Measurements from ENCODE around the gene MAIP1. TPM values are rescaled to one million over a fixed set of nuclear protein-coding genes. Genes with fewer than 3 reads are reported as not detected.

Gene MAIP1
- total and polyA plus RNA-seq, 2 experiments from 2014 or later = 15.5 to 18.7 TPM

DNA sequence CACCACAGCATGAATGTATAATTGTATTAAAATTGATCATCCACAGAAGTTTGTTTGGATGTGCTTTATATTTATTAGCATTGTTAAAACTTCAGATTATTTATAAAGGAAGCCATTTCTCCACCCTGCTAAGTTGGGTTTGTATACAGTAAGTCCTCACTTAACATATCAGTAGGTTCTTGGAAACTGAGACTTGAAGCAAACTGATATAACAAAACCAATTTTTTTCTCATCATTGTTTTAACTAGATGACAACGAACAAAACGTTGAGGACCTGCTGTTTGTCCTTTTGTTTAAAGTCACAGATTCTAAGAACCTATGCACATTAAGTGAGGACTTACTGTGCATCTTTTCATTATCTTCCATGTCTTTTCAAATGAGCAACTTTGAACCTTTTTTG is 27.2 kb upstream of the MAIP1 start:
- WGBS, 2 experiments (ENCODE audit: low coverage in 1 of 2, low lambda C conversion rate in 2 of 2, missing lambda C conversion rate in 2 of 2) = 2 to 5% methylated on average over 2 of the region's 2 CpGs
- Histone ChIP-seq H3K9me3 (ENCODE audit: low read depth) (no peaks in the 10 kb centered on the region), H2AFZ (no peak overlapping the region), H3K9me2 (ENCODE audit: insufficient read depth) (no peaks in the 10 kb centered on the region), H3K27ac (no peak overlapping the region), H3K27me3 (replicated peaks; ENCODE audit: insufficient read depth) (no peaks in the 10 kb centered on the region), H3K36me3 (ENCODE audit: low read depth) (peaks cover 38% of the 10 kb centered on the region), H4K20me1 (ENCODE audit: insufficient read depth) (0 out of 2 replicates have a peak, but pooled peaks cover 5% of the 10 kb centered on the region), H3K4me1 (ENCODE audit: insufficient read depth) (peaks cover 13% of the 10 kb centered on the region), H3K79me2 (ENCODE audit: insufficient read depth) (peaks cover 54% of the 10 kb centered on the region), H3K4me3 (no peak overlapping the region), H3K9ac (no peak overlapping the region), H3F3A (ENCODE audit: insufficient read depth) (peaks cover 17% of the 10 kb centered on the region; the same call in 1 of the 2 replicates), H3K4me2 (ENCODE audit: unreplicated experiment) (no peak overlapping the region)
- in situ Hi-C loops (cut with MboI) = no loop called here
- no peak for DNase-seq
- TF ChIP-seq EZH2phosphoT487 (IDR thresholded peaks at IDR 0.05; ENCODE audit: insufficient read depth, low read depth) = no peak
- TF ChIP-seq EZH2 (IDR thresholded peaks at IDR 0.05; ENCODE audit: insufficient read depth, poor library complexity, severe bottlenecking) = no peak

DNA sequence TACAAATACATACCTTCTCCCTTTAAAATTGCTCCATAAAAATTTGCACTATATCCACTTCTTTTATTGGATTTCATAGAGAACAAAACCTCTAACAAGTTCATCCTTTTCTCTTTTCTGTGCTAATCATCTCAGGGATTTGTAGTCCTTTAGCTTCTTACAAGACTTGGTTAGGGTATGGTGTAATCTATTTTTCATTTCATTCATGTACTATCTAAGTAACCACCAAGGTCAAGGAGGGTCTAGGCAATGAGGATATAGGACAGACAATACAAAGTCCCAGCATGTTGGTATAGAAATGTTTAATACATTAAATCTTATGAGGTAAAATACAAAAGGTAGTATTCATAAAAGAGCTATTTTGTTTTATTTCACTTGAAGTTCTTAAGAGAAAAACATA is 26.8 kb upstream of the MAIP1 start:
- peaks cover 38% of the 10 kb centered on the region for H3K36me3 ChIP-seq (ENCODE audit: low read depth)
- no peak overlapping the region for H2AFZ ChIP-seq
- H3K4me1 ChIP-seq (ENCODE audit: insufficient read depth) = peaks cover 13% of the 10 kb centered on the region
- H3K9ac ChIP-seq = no peak overlapping the region
- H3K27me3 ChIP-seq (replicated peaks; ENCODE audit: insufficient read depth) = no peaks in the 10 kb centered on the region
- H4K20me1 ChIP-seq (ENCODE audit: insufficient read depth) = 0 out of 2 replicates have a peak, but pooled peaks cover 5% of the 10 kb centered on the region
- no peak for DNase-seq
- H3K79me2 ChIP-seq (ENCODE audit: insufficient read depth) = peaks cover 50% of the 10 kb centered on the region
- no peak overlapping the region for H3K27ac ChIP-seq
- no peak overlapping the region for H3K4me2 ChIP-seq (ENCODE audit: unreplicated experiment)
- no peak for TF ChIP-seq EZH2 (IDR thresholded peaks at IDR 0.05; ENCODE audit: insufficient read depth, poor library complexity, severe bottlenecking)
- no peak for TF ChIP-seq EZH2phosphoT487 (IDR thresholded peaks at IDR 0.05; ENCODE audit: insufficient read depth, low read depth)
- H3F3A ChIP-seq (ENCODE audit: insufficient read depth) = peaks cover 19% of the 10 kb centered on the region; the same call in 1 of the 2 replicates
- in situ Hi-C loops (cut with MboI) = no loop called here
- H3K9me2 ChIP-seq (ENCODE audit: insufficient read depth) = no peaks in the 10 kb centered on the region
- H3K9me3 ChIP-seq (ENCODE audit: low read depth) = no peaks in the 10 kb centered on the region
- no peak overlapping the region for H3K4me3 ChIP-seq

DNA sequence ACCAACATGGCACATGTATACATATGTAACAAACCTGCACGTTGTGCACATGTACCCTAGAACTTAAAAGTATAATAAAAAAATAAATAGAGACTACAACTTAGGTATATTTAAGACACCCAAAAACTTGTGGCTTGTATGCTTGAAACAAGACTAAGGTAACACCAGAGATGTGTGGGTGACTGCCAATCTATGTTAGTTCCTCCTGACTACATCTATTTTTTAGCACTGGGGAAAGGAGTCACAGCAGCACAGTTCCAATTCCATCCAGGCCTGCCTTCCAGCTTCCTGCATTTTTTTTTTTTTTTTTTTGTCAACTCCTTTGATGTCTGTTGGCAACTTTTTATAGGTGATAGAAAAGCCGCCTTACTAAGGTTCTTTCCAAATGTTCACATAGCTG is 26.1 kb upstream of the MAIP1 start:
- H3K36me3 ChIP-seq (ENCODE audit: low read depth) = peaks cover 43% of the 10 kb centered on the region
- no peak overlapping the region for H3K27ac ChIP-seq
- peaks cover 13% of the 10 kb centered on the region for H3K4me1 ChIP-seq (ENCODE audit: insufficient read depth)
- H3K4me2 ChIP-seq (ENCODE audit: unreplicated experiment) = no peak overlapping the region
- H3K79me2 ChIP-seq (ENCODE audit: insufficient read depth) = peaks cover 44% of the 10 kb centered on the region
- TF ChIP-seq EZH2phosphoT487 (IDR thresholded peaks at IDR 0.05; ENCODE audit: insufficient read depth, low read depth) (no peak), EZH2 (IDR thresholded peaks at IDR 0.05; ENCODE audit: insufficient read depth, poor library complexity, severe bottlenecking) (no peak)
- DNase-seq = no peak
- in situ Hi-C loops (cut with MboI) = no loop called here
- no peaks in the 10 kb centered on the region for H4K20me1 ChIP-seq (ENCODE audit: insufficient read depth)
- H3K9me3 ChIP-seq (ENCODE audit: low read depth) = no peaks in the 10 kb centered on the region
- peaks cover 19% of the 10 kb centered on the region; the same call in 1 of the 2 replicates for H3F3A ChIP-seq (ENCODE audit: insufficient read depth)
- H3K9me2 ChIP-seq (ENCODE audit: insufficient read depth) = no peaks in the 10 kb centered on the region
- no peaks in the 10 kb centered on the region for H3K27me3 ChIP-seq (replicated peaks; ENCODE audit: insufficient read depth)
- WGBS, 2 experiments (ENCODE audit: low coverage in 1 of 2, low lambda C conversion rate in 2 of 2, missing lambda C conversion rate in 2 of 2) = 64 to 71% methylated on average over 2 of the region's 2 CpGs
- H3K9ac ChIP-seq = no peak overlapping the region
- no peak overlapping the region for H3K4me3 ChIP-seq
- H2AFZ ChIP-seq = no peak overlapping the region

DNA sequence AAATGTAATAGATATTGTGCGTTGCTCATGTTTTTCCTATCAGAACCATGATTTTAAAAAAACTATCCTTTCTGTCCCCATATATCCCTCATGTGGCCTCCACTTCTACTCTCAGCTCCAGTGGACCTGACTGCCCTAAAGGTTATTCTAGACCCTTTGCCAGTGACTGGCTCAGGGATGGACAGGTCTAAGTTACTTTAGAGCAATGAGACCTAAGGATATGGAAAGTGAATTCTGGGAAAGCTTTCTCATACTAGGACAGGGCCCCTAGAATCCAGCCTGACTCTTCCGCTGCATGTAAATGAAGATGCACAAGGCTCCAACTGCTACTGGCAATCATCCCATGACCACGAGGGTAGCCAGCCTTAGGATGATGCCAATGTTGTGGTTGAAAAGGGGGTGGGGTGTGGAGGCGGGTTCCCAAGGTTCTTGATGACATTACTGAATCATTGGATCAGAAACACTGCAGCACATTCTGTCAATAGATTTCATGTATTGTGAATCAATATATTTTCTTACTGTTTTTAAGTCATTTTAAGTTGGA is 23.0 kb upstream of the MAIP1 start:
- DNase-seq = no peak

More for the DNA sequence above, 23.0 kb upstream of the MAIP1 start:
- 74 to 75% methylated on average over 4 of the region's 4 CpGs for WGBS, 2 experiments (ENCODE audit: low coverage in 1 of 2, low lambda C conversion rate in 2 of 2, missing lambda C conversion rate in 2 of 2)
- Histone ChIP-seq H3K9me3 (ENCODE audit: low read depth) (no peaks in the 10 kb centered on the region), H3K79me2 (ENCODE audit: insufficient read depth) (peaks cover 13% of the 10 kb centered on the region), H3K4me3 (no peak overlapping the region), H2AFZ (no peak overlapping the region), H3K4me1 (ENCODE audit: insufficient read depth) (no peaks in the 10 kb centered on the region; the same call in 1 of the 2 replicates), H4K20me1 (ENCODE audit: insufficient read depth) (no peaks in the 10 kb centered on the region), H3K9ac (no peak overlapping the region), H3K9me2 (ENCODE audit: insufficient read depth) (no peaks in the 10 kb centered on the region), H3K27ac (no peak overlapping the region), H3F3A (ENCODE audit: insufficient read depth) (peaks cover 12% of the 10 kb centered on the region; the same call in 1 of the 2 replicates), H3K36me3 (ENCODE audit: low read depth) (peaks cover 53% of the 10 kb centered on the region), H3K4me2 (ENCODE audit: unreplicated experiment) (no peak overlapping the region), H3K27me3 (replicated peaks; ENCODE audit: insufficient read depth) (no peaks in the 10 kb centered on the region)
- TF ChIP-seq EZH2phosphoT487 (IDR thresholded peaks at IDR 0.05; ENCODE audit: insufficient read depth, low read depth) = no peak
- TF ChIP-seq EZH2 (IDR thresholded peaks at IDR 0.05; ENCODE audit: insufficient read depth, poor library complexity, severe bottlenecking) = no peak
- in situ Hi-C loops (cut with MboI) = no loop called here

Measured in GM23248 (cell line).